GM18873 (cell line): ENCODE data around the gene TBX18.

ENCODE experiments used
- ATAC-seq: cut with Tn5 transposase; IDR thresholded peaks from one replicate; pipeline ENCODE4 v1.9.1; 2021; ENCODE audit warnings: mild to moderate bottlenecking, moderate library complexity, moderate number of reproducible peaks; ENCODE audit not compliant: unreplicated experiment, low FRiP score

The TBX18 gene

GRCh38 chr6:84753173-84753572 is 11.2 kb downstream of the TBX18 start:
- ATAC-seq: no peak

- ATAC-seq: no peak
These were observed 12.1 kb downstream of the TBX18 start for GRCh38 chr6:84752118-84752850.

GRCh38 chr6:84749181-84749580 is 15.2 kb downstream of the TBX18 start:
- ATAC-seq: no peak

- ATAC-seq: no peak
These were observed 16.0 kb downstream of the TBX18 start for GRCh38 chr6:84748376-84748775.

GRCh38 chr6:84743616-84744015 is 20.8 kb downstream of the TBX18 start:
- ATAC-seq: no peak

- no peak for ATAC-seq
These were observed 24.0 kb downstream of the TBX18 start for GRCh38 chr6:84740385-84740784.

GRCh38 chr6:84739866-84740208 is 24.6 kb downstream of the TBX18 start:
- no peak for ATAC-seq

GRCh38 chr6:84738996-84739865 is 25.2 kb downstream of the TBX18 start:
- no peak for ATAC-seq

- ATAC-seq: no peak
These were observed 30.5 kb downstream of the TBX18 start for GRCh38 chr6:84733889-84734288.

- no peak for ATAC-seq
These were observed 32.5 kb downstream of the TBX18 start for GRCh38 chr6:84731901-84732300.

- no peak for ATAC-seq
These were observed 33.0 kb downstream of the TBX18 start for GRCh38 chr6:84731401-84731800.

- ATAC-seq: no peak
These were observed 35.8 kb downstream of the TBX18 start for GRCh38 chr6:84728602-84729001.

- no peak for ATAC-seq
These were observed 45.2 kb downstream of the TBX18 start for GRCh38 chr6:84719152-84719551.

- ATAC-seq: no peak
These were observed 46.1 kb downstream of the TBX18 start for GRCh38 chr6:84718038-84718955.

- no peak for ATAC-seq
These were observed 55.3 kb downstream of the TBX18 start for GRCh38 chr6:84709121-84709520.

- ATAC-seq: no peak
These were observed 57.2 kb downstream of the TBX18 start for GRCh38 chr6:84707171-84707570.

- ATAC-seq: no peak
These were observed 68.2 kb downstream of the TBX18 start for GRCh38 chr6:84696166-84696565.

GRCh38 chr6:84691978-84692623 is 72.3 kb downstream of the TBX18 start:
- ATAC-seq: no peak

GRCh38 chr6:84688141-84688873 is 76.1 kb downstream of the TBX18 start:
- ATAC-seq: no peak

- no peak for ATAC-seq
These were observed 77.0 kb downstream of the TBX18 start for GRCh38 chr6:84687431-84687830.
